NCI-H1694 treated with DMSO at 0.1 percent for 48 hours (cell line): ENCODE results near the gene CACNA1E.

Experiments used
- DNase-seq: peaks from one replicate; lab custom pipeline; 2025; lab: John Stamatoyannopoulos, UW

Gene CACNA1E

DNA sequence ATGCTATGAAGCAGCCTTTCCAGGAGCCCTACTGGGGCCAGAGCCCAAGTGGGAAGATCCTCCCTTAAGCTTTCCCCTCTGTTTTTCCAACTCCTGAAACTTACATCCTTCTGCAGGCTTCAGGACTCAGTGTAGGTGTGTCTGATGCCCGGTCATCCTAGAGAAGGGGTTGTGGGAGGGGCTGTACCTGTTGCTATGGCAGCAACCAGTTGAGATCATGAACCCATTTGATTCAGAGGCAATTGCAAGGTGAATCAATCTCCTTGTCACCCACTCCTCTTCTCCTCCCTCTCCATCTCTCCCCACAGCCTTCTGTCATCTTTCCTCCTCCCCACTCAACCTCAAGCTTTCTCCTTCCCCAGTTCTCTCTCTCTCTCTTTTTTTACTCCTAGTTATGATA is 151.8 kb downstream of the CACNA1E start:
- no peak for DNase-seq

DNA sequence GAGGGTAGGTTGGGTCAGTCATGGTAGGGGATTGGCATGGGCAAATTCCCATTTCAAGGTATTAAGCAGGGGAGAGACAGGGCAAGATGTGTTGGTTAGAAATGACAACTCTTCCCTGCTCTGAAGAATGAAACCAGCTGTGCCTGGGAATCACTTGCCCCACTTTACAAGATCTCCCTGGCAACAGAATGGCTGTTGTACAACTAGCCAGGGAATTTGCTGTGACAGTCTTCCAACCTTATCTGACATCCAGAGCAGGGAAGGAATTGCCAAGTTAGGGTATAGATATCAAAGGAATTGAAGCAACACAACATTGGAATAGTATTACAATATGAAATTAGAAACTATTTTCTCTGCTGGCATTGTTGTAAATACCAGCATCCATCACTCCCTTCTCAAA is 154.7 kb downstream of the CACNA1E start:
- no peak for DNase-seq

DNA sequence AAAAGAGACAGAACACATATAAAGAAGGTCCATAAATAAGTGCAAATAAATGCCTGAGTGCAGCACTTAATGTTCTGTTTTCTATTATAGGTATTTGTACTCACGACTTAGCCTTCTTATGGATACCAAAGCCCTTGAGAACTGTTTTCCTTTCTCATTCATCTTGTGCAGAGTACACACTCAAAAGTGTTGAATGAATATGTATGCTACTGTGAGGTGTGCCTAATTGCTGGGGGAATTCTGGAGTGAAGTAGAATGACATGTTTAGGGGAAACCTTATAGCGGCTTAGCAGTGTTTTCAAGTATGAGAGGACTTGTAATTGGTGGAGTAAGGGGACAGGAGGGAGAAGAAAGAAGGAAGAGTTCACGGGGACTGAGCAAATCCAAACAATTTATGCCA is 157.6 kb downstream of the CACNA1E start:
- no peak for DNase-seq

DNA sequence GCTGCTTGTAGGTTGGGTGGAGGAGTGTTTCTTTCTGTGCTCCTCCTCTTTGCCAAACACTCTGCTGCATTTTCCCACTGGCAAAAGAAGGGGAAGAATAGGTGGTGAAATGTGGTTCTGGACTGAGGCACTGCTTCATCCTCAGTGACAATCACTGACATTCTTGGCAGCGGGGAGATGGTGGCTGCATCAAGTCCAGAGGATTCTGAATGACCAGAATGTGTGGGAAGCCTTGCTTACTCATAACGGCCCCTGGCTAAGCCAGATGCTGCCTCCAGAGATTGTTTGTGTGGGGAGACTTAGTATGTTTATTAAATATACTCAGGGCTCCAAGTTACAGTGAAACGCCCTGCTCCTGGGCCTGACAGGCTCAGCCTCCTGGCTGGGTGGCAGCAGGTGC is 160.3 kb downstream of the CACNA1E start:
- no peak for DNase-seq

DNA sequence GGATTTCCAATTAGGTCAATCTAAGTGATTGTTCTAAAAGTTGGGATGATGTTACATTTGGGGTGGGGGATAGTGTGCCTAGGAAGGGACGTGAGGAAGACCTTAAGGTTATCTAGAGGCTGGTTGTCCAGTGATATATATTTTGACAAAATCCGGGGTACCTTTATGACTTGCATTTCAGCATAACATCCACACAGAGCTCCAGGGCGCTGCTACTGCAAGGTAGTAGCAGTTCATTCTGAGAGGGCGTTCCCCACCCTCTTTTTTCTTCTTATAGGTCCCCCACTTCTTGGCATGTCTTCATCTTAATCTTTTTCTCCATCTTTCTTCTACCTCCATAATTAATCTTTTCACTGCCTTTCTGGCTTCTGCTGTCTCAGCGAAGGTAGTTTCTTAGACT is 161.9 kb downstream of the CACNA1E start:
- no peak for DNase-seq

DNA sequence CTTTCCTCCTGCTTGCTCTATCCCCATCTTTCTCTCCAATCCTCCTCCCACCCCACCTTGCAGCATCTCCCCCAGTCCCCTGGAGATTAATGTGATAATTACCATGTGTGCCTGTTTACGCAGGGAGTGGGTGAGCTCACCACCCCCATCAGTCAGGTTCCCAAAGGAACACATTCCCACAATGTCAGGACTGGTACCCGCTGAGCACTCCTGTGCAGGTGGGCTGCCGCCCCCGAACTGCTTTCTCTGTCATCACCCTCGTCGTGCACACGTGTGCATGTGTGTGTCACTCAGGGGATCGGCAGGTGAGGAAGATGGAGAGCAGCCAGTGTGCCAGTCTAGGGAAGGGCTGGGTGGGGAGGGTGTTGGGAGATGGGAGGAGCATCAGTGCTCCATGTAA is 163.4 kb downstream of the CACNA1E start:
- no peak for DNase-seq

DNA sequence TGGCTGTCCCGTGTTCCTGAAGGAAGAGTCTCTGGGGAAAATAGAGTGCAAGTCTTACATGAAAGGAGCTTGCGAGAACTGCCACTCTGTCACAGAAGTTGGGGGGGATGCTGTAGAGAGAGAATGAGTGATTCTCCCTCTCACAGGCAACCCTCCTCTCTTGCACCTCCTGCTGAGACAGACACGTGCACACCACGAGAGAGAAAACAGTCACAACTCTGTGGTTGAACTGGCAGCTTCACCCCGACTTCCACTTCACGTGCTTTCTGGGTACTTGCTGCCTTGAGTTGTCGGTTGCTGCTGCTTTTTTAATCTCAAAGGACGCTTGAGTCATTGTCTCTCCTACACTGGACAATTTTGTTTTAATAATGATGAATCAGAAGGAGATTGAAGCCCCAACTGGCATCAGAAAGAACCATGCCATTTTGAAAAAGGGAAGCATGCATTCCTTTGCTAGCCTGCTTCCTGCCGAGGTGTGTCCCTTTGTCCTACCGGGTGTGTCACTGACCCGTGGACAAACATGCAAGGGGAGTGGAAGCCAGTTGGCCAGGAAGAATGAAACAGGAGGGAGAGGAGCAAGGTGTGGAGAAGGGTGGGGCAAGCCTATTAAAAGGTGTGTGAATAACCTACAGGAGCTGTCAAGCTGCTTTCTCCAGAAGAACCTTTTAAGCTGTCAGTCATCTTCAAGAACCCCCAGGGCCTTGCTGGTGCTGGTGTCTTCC is 164.2 kb downstream of the CACNA1E start:
- no peak for DNase-seq

DNA sequence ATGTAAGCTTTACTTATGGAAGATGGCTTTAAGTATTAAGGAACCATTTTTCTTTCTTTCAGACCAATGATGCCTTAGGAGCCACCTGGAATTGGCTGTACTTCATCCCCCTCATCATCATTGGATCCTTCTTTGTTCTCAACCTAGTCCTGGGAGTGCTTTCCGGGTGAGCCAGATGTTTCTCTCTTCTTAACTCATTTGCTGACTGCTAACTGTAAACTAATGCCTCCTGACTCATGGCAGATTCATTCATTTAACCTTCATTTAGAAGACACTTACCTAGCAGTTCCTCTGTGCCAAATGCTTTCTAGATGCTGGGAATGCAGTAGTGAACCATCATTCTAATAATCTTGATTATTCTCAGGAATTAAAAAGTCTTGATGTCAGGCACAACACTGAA is 168.0 kb downstream of the CACNA1E start:
- no peak for DNase-seq

DNA sequence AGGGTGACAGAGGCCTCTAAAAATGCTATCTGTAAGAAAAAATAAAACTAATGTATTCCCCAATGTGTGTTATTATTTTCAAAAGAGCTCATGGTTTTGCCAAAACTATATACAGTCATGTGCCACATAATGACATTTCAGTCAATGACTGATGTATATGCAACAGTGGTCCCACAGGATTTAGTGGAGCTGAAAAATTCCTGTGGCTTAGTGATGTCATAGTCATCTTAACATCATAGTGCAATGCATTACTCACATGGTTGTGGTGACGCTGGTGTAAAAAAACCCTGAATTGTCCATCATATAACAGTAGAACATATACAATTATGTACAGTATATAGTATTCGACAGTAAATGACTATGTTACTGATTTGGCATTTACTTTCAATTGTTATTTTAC is 172.4 kb downstream of the CACNA1E start:
- DNase-seq: no peak

DNA sequence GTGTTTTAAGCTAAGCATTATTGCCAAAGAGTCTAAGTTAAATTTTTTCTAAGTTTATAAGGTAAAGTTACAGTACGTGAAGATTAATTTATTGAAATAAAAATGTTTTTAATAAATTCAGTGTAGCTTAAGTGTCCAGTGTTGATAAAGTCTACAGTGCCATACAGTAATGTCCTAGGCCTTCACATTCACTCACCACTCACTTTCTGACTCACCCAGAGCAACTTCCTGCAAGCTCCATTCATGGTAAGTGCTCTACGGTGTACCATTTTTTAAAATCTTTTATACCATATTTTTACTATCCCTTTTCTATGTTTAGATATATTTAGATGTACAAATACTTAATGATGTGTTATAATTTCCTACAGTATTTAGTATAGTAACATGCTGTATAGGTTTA is 173.2 kb downstream of the CACNA1E start:
- DNase-seq: no peak

DNA sequence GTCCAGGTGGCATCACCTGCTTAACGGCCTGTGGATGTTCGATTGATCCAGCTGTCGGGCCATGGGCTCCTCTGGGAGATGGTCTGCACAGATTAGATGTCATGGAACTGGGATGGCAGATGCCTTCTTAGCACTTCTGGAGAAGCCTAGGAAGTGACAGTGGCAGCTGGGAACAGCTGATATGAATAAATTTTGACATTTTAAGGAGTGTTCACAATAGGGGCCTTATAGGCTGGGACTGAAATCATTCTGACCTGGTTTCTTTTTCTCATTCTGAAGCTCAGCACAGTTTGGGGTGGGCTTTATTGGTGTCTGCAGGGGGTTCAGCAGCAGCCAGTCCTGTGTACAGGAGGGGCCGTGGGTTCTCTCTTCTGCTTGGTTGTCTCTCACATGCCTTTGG is 175.3 kb downstream of the CACNA1E start:
- DNase-seq: no peak

DNA sequence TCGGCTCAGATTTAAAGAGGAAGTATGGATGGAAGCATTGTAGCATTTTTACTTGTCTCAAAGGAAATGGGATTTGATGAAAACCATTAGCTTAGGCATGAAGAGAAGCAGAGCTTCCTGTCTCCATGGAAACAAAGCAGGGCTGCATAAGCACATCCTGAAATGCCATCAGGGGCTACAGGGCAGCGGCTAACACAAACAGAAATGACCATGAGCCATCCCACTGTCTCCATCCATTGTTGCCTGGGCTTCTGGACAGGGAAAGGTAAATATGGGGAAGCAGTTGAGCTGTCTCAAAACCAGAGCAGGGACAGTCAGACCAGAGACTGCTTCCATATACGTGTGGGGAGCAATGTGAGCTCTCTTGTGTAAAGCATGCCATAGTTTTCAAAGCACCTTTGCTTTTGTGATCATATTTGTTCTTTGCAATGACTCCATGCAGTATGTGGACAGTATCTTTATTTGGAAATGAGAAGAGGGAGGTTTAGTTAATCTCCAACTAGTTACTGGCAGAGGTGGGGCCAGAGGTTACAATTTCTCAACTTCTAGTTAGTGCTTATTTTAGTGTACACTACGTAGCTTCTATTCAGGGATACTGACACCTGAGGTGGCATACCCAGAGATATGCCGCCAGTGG is 176.1 kb downstream of the CACNA1E start:
- no peak for DNase-seq

DNA sequence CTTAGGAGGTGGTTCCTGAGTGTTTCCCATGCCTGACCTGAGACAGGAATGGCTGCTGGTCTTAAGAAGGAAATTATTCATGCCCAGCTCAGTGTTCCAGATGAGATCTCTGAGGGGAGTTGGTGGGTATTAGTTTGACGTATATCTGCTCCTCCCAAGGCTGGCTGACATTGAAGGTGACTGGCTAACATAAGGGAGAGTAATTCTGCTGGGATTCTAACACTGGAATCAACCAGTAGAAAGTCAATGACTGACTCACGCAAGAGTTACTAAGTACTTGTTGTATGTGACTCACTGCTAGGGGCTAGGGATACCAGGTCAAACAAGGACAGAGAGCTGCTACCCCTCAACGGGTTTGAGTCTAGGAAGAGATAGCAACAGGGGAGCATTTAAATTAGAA is 177.3 kb downstream of the CACNA1E start:
- DNase-seq: no peak

DNA sequence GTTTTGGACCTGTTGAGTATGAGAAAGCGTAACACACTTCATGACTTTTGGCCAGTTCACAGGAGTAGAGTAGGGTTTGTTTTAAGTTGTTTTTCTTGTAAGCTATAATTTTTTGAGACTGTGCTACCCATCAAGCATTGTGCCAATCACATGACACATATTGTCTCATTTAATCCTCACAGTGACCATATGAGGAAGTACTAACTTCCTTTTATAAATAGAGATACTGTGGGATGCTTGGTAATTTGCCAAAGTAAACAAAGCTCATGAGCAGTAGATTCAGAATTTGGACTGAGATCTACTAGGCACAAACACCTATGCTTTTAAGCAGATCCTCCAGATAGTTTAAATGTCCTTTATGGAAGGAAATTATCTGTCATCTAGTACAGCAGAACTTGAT is 178.3 kb downstream of the CACNA1E start:
- DNase-seq: no peak

DNA sequence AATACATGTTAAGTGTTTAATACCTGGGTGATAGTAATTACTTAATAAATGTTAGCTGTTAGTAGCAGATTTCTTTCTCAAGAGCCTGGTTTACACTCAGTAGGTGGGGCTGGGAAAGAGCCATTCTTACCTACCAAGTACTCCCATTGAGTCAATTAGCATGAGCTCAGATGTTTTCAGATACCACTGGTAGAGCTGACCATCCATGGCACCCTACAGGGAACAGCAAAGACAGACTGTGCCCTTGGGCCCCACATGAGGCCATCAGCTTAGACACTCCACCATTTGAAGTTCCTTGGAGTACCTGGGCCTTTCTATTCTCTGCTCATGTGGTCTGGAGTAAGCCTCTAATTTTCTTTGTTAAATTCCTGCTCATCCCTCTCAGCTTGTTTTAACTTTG is 179.3 kb downstream of the CACNA1E start:
- no peak for DNase-seq

DNA sequence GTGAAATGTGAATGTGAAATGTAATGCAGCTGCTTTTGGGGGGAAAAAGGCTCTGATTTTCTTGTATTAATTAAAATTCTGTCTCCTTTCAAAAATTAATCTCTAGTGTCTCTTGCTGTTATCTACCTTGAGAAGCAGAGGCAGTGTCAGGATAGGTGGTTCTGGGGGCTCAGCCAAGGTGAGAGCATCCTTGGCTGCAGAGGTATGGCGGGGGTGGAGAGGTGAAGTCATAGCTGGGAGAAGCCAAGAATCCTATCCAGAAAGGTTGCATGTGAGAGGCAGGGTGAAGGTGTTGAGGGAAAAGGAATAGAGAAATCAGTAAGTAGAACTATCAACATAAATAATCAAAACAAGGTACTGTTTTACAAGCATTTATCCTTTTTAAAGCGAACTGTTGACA is 181.2 kb downstream of the CACNA1E start:
- DNase-seq: no peak

DNA sequence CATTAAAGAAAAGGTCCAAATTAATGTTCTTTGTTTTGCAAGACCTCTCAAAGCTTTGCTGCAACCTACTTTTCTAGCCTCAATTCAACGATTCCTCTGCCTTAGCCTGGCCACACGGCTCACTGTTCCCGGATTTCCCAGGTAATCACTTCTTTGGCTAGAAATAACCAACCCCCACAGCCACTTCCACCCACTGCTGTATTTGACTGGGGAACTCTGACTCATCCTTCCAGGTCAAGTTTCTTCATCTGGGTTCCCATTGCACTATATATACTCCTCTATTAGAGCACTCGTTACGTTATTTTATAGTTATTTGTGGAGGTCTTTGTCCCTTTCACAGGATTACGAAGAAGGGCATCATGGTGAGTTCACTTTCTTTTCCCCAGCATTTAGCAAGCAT is 185.9 kb downstream of the CACNA1E start:
- no peak for DNase-seq

DNA sequence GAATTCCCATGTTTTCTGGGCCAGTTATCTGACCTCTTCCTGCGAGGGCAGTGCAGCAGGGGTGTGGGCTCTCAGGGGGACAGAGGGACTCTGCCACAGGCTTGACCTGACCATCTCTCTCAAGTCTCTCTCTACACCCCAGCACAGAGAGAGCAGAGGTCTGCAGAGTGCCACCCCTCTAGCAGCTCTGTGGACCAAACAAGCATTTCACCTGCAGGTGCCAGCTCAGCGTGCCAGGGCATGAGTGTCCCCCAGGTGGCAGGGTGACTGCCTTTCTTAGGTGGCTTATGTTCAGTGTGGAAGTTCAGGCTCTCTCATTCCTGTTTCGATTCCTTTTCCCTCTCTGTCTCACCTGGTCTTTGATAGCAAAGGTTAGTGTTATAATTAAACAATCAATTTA is 191.3 kb downstream of the CACNA1E start:
- DNase-seq: no peak

DNA sequence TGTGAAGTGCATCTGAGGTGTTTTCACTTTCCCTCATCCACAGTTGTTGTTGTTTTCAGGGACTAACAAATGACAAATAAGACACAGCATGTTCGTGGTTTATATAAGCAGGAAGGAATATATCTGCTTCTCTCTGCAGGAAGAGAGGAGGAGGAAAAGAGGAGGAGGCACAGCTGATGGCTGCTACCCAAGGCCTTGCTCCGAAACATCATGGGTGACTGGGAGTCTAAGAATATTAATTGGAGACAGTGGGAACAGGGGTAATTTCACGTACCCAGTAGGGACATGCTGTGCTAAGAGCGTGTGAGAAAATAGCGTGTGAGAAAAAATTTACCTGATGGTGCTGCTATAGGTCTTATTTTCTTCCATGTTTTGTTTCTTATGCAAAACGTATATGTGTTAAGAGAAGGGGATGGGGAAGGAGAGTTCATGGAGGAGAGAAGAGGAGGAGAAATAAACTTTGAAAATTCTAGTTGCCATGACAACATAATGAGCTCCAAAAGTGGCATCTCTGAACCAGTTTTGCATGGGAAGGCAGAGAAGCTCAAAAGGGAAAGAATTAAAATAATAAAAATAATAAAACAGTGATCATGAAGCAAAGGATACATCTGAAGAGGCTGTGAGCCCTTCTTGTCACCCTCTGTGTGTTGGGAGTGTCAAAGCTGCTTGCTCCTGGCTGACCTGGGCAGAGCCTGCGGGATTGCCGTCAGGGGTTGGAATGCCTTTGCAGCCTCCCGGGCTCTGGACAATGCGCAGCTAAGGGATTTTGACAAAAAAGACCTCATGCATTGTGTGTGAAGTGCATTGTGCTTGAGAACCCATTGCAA is 192.0 kb downstream of the CACNA1E start:
- DNase-seq: no peak

DNA sequence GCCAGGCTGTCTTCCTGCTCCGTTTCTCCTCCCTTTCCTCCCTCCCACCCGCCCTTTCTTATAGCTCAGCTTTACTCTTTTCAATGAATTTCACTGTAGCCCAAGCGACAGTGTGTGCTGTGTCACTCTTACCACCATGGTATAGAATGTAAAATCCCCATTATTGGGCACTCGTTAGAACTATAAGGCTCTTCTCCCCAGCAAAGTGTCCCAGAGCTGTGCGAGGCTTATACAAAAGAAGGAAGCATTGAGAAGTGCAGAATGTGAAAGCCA is 192.5 kb downstream of the CACNA1E start:
- DNase-seq: no peak

DNA sequence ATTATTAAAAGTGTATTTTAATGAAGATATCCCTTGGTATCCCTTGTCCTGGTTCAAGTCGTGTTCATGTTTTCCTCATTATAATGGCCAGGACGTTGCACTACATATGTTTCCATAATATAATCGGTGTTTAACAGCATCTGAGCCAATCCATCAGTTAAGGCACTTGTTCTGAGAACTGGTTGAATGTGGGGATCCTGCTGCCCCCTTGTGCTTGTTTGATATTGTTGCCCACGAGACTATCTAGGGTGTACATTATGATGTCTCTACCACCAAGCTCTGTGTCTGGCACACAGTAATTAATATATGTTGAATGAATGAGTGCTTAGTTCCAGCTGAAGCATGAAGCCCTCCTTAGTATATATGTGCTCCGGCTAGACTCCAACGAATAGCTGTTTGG is 193.0 kb downstream of the CACNA1E start:
- no peak for DNase-seq

DNA sequence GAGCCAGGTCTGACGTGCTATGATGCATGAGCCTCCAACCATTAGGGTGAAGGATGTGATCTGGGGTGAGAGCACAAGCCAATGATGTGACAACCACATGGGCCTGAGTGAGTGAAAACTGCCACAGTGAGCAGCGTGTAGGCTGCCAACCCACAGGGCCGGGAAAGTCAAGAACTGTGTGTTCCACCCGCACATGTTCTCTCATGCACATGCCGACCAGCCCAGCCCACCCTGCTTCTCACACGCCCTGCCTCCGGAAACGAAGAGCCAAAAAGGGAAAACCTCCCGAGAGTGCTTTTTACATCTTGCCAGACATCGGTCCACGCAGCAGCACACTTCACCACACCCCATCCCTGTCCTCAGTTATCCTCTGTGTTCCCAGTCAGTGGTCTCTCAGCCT is 197.0 kb downstream of the CACNA1E start:
- no peak for DNase-seq

DNA sequence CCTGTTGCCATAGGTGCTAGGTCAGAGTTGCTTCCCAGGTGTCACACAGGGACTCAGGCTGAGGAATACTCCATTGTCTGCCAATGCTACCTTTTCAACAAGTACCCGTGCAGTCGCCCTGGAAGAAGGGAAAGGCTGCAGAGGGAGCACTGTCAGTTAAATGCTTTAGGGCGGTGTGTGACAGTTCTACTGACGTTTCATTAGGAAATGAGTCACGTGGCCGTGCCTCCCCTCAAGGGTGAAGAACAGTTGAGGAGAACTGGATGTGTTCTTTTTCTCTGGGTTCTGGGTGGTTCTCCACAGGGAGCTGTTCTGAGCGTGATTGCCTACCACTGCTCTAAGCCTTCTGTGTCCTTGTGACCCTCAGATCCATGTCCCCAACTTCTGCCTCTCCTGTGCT is 197.6 kb downstream of the CACNA1E start:
- no peak for DNase-seq

DNA sequence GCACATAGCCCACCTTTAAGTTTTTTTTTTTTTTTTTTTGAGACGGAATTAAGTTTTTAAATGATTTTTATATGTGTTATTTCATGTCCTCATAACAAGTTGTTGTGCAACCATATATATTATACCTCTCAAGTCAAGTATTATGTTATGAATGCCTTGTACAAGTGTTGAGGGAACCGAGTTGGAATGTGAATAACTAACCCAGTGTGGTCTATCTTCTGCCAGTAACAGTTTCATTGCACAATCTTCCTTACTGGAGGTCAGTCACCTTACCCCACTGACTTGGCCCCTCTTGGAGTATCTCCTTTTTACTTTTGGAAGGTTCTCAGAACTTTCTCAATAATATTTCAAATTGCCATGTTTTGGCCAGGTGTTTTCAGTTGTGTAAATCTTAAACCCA is 201.9 kb downstream of the CACNA1E start:
- DNase-seq: no peak
